Measurements from ENCODE around the gene KRTAP5-8. TPM values are rescaled to one million over a fixed set of nuclear protein-coding genes. Genes with fewer than 3 reads are reported as not detected.

KRTAP5-8 gene
- total and polyA plus RNA-seq, 2 experiments from 2014 or later = not detected

- no peak for ATAC-seq
- TF ChIP-seq NANOG (IDR thresholded peaks at IDR 0.05; ENCODE audit: borderline replicate concordance) = no peak
These were observed 35.0 kb downstream of the KRTAP5-8 start for GRCh38 chr11:71572811-71573210.

GRCh38 chr11:71574418-71574817 is 36.6 kb downstream of the KRTAP5-8 start:
- peaks cover 14% of the 10 kb centered on the region for H3K4me1 Mint-ChIP-seq
- H3K27ac Mint-ChIP-seq = no peak overlapping the region
- Histone ChIP-seq H4K20me1 (replicated peaks; ENCODE audit: insufficient read depth) (no peaks in the 10 kb centered on the region), H3K9me2 (ENCODE audit: insufficient read depth) (no peaks in the 10 kb centered on the region), H3K27me3 (ENCODE audit: insufficient read depth) (no peaks in the 10 kb centered on the region), H3K4me2 (no peak overlapping the region), H3K4me1 (ENCODE audit: insufficient read depth) (0 out of 2 replicates have a peak, but pooled peaks cover 3% of the 10 kb centered on the region), H3K79me2 (replicated peaks; ENCODE audit: insufficient read depth) (no peaks in the 10 kb centered on the region), H3K36me3 (ENCODE audit: insufficient read depth) (no peaks in the 10 kb centered on the region), H2AFZ (no peak overlapping the region), H3F3A (replicated peaks; ENCODE audit: low read depth) (no peaks in the 10 kb centered on the region), H3K27ac (ENCODE audit: low read depth) (no peak overlapping the region), H3K4me3 (no peak overlapping the region)
- ATAC-seq (no peak), DNase-seq (ENCODE audit: low spot score) (no peak)
- H3K4me3 Mint-ChIP-seq = no peak overlapping the region
- H3K36me3 Mint-ChIP-seq (ENCODE audit: low read depth) = no peaks in the 10 kb centered on the region
- TF ChIP-seq POLR2AphosphoS5 (IDR thresholded peaks at IDR 0.05; ENCODE audit: low read depth) = no peak
- TF ChIP-seq CTCF (conservative IDR thresholded peaks at IDR 0.05; ENCODE audit: low read depth in 2 of 2) = no peak
- no peak for TF ChIP-seq ETS1 (IDR thresholded peaks at IDR 0.05)
- no peak for TF ChIP-seq ZNF331 (CRISPR knock-in tag; IDR thresholded peaks at IDR 0.05; ENCODE audit: low read depth)
- peaks cover 15% of the 10 kb centered on the region for H3K27me3 Mint-ChIP-seq (ENCODE audit: insufficient read depth, low read depth, poor library complexity)
- no peaks in the 10 kb centered on the region for H3K9me3 Mint-ChIP-seq

More at GRCh38 chr11:71572811-71573210, 35.0 kb downstream of the KRTAP5-8 start:
- Histone ChIP-seq H3K4me1 (ENCODE audit: insufficient read depth) (peaks cover 2% of the 10 kb centered on the region; the same call in 1 of the 2 replicates), H3K4me2 (no peak overlapping the region), H3K79me2 (replicated peaks; ENCODE audit: insufficient read depth) (no peaks in the 10 kb centered on the region), H3K36me3 (ENCODE audit: insufficient read depth) (no peaks in the 10 kb centered on the region), H3F3A (replicated peaks; ENCODE audit: low read depth) (no peaks in the 10 kb centered on the region), H4K20me1 (replicated peaks; ENCODE audit: insufficient read depth) (no peaks in the 10 kb centered on the region), H3K27ac (ENCODE audit: low read depth) (no peak overlapping the region), H3K9me2 (ENCODE audit: insufficient read depth) (no peaks in the 10 kb centered on the region), H3K4me3 (no peak overlapping the region), H3K27me3 (ENCODE audit: insufficient read depth) (no peaks in the 10 kb centered on the region), H2AFZ (no peak overlapping the region)
- H3K36me3 Mint-ChIP-seq (ENCODE audit: low read depth) = no peaks in the 10 kb centered on the region
- no peak overlapping the region for H3K27ac Mint-ChIP-seq
- H3K27me3 Mint-ChIP-seq (ENCODE audit: insufficient read depth, low read depth, poor library complexity) = peaks cover 17% of the 10 kb centered on the region
- DNase-seq (ENCODE audit: low spot score) = no peak
- peaks cover 15% of the 10 kb centered on the region for H3K4me1 Mint-ChIP-seq
- H3K9me3 Mint-ChIP-seq = no peaks in the 10 kb centered on the region
- no peak overlapping the region for H3K4me3 Mint-ChIP-seq

- H3K4me1 ChIP-seq (ENCODE audit: insufficient read depth) = peaks cover 9% of the 10 kb centered on the region
- peaks cover 13% of the 10 kb centered on the region for H3K27me3 Mint-ChIP-seq (ENCODE audit: insufficient read depth, low read depth, poor library complexity)
- peaks cover 19% of the 10 kb centered on the region for H3K4me1 Mint-ChIP-seq
- H4K20me1 ChIP-seq (replicated peaks; ENCODE audit: insufficient read depth) = no peaks in the 10 kb centered on the region
- no peak overlapping the region for H3K27ac Mint-ChIP-seq
- H3K27me3 ChIP-seq (ENCODE audit: insufficient read depth) = no peaks in the 10 kb centered on the region
- ATAC-seq = no peak
- H3F3A ChIP-seq (replicated peaks; ENCODE audit: low read depth) = no peaks in the 10 kb centered on the region
- H3K79me2 ChIP-seq (replicated peaks; ENCODE audit: insufficient read depth) = no peaks in the 10 kb centered on the region
- no peak for DNase-seq (ENCODE audit: low spot score)
- no peaks in the 10 kb centered on the region for H3K36me3 ChIP-seq (ENCODE audit: insufficient read depth)
- no peak overlapping the region; the same call in 2 of the 3 replicates for H3K4me3 Mint-ChIP-seq
- H3K4me2 ChIP-seq = no peak overlapping the region
- no peaks in the 10 kb centered on the region for H3K9me3 Mint-ChIP-seq
- no peaks in the 10 kb centered on the region for H3K36me3 Mint-ChIP-seq (ENCODE audit: low read depth)
- no peak overlapping the region for H3K4me3 ChIP-seq
- H3K9me2 ChIP-seq (ENCODE audit: insufficient read depth) = no peaks in the 10 kb centered on the region
- no peak overlapping the region for H3K27ac ChIP-seq (ENCODE audit: low read depth)
- no peak overlapping the region for H2AFZ ChIP-seq
- no peak for TF ChIP-seq ZNF331 (CRISPR knock-in tag; IDR thresholded peaks at IDR 0.05; ENCODE audit: low read depth)
- no peak for TF ChIP-seq CREB1 (CRISPR knock-in tag; IDR thresholded peaks at IDR 0.05; ENCODE audit: low read depth)
- no peak for TF ChIP-seq JUNB (IDR thresholded peaks at IDR 0.05; ENCODE audit: unreplicated experiment)
- no peak for TF ChIP-seq REST (IDR thresholded peaks at IDR 0.05; ENCODE audit: unreplicated experiment)
- TF ChIP-seq POLR2AphosphoS5 (IDR thresholded peaks at IDR 0.05; ENCODE audit: low read depth) = no peak
- no peak for TF ChIP-seq ETS1 (IDR thresholded peaks at IDR 0.05)
These were observed 38.0 kb downstream of the KRTAP5-8 start for GRCh38 chr11:71575723-71576424.
